ENCODE results near the gene NFATC1.
A peak's percentile ranks its signal among the peaks of the same experiment; 100 is the strongest.

Gene NFATC1

DNA sequence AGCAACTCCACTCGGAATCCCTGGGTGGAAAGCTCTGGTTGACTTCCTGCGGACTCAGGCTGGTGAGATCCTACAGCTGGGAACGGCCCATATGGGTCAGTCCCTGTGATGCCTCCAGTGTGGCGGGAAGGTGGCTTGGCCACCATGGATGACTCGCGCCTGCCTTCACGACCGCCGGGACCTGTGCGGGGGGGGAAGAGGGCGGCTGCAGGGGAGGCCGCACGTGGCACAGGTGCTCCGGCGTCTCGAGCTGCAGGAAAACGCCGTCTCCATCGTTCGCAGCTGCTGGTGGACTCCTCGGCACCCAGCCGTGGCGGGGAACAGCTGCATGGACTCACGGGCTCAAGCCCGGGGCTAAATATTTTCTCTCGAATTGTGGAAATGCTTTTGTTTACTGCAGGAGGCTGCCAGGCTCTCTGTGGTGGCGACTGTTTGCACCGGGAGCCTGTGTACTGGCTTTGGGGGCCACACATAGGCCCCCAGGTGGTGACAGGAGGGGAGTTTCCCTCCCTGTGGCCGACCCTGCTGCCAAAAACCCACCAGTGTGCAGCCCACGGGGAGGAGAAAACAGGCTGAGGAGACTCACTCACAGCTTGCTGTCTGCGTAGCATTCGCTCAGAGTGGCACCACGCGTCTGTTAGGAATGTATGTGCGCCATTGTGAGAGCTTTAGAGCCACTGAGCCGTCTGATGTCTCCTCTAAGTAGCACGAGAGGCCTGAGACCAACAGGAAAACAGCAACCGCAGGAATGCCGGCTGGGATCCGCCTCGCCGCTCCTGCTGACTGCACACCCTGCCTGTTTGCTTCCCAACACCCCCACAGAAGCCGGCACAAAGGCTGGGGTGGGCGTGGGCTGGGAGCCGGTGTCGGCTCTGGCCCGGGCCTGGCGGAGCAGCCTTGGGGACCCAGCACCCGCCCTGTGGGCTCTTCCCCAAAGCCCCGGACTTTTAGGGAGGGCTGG lies 89.2 kb downstream of the NFATC1 start:
- no CpG with 5 or more reads among the region's 50 CpGs for WGBS, 2 donors (ENCODE audit: extremely low coverage in 2 of 2, insufficient read length in 2 of 2, insufficient replicate concordance in 1 of 2)
- Histone ChIP-seq H4K91ac (ENCODE audit: low read depth, low read length, poor library complexity) (no peak overlapping the region), H2AK5ac (ENCODE audit: low read depth, low read length) (peak overlapping the region; percentile 91), H3K4me3 (ENCODE audit: low read length in 2 of 2) (no peak overlapping the region), H2BK120ac (ENCODE audit: low read depth, low read length) (peak overlapping the region; percentile 4), H3K4me1 (ENCODE audit: control insufficient read depth in 2 of 2, insufficient read depth in 1 of 2, low read depth in 1 of 2, low read length in 2 of 2) (peaks cover 0 to 8% of the 10 kb centered on the region in 2 donors), H2BK5ac (ENCODE audit: low read length) (no peak overlapping the region), H2BK15ac (ENCODE audit: low read length) (peak overlapping the region; percentile 69), H4K8ac (ENCODE audit: low read depth, low read length) (no peak overlapping the region), H3K18ac (ENCODE audit: low read length) (peak overlapping the region; percentile 82), H3K9me3 (replicated peaks in 1 of 2; ENCODE audit: control insufficient read depth in 2 of 2, insufficient read depth in 1 of 2, low read depth in 1 of 2, low read length in 2 of 2) (no peaks in the 10 kb centered on the region), H3K27me3 (ENCODE audit: control insufficient read depth in 3 of 3, insufficient read depth in 3 of 3, low read depth in 1 of 3, low read length in 3 of 3) (no peaks in the 10 kb centered on the region), H3K9ac (ENCODE audit: low read depth, low read length, poor library complexity) (peak overlapping the region; percentile 37), H3K14ac (ENCODE audit: low read length) (peak overlapping the region; percentile 83), H3K27ac (replicated peaks; ENCODE audit: low read length) (no peak overlapping the region), H3K36me3 (replicated peaks in 1 of 2; ENCODE audit: control insufficient read depth in 2 of 2, insufficient read depth in 2 of 2, low read length in 2 of 2) (no peaks in the 10 kb centered on the region), H2AFZ (ENCODE audit: low read length) (peak overlapping the region; percentile 69), H3K4me2 (ENCODE audit: insufficient read depth, low read length, poor library complexity, severe bottlenecking) (no peak overlapping the region), H3K4ac (ENCODE audit: low read length) (peak overlapping the region; percentile 87), H3K79me1 (ENCODE audit: low read depth, low read length) (peaks cover 4% of the 10 kb centered on the region), H2BK12ac (ENCODE audit: low read length) (peak overlapping the region; percentile 92), H3K23ac (ENCODE audit: low read depth, low read length, poor library complexity) (peak overlapping the region; percentile 92)
- peak; percentile 24 for DNase-seq (ENCODE audit: low spot score)

DNA sequence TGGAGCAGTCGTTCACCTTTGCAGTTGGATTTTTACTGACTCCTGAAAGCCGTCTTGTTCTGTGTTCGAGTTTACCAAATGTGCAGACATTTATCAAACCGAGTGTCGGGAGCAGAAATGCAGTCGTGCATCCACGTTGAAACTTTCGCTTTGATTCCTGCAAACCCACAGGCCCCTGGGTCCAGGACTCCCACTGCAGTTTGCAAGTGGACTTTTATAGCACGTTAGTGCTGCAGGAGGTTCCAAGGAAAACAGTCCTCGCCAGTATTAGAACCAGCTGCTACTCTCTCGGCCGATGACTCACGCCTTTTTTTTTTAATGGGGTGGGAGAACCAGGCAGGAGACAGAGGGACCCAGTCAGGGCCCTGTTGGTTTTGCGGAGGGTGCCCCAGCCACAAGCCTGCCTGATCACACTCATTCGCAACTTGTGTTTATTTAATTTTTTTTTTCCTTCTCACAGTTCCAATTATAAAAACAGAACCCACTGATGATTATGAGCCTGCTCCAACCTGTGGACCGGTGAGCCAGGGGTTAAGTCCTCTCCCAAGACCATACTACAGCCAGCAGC lies 90.1 kb downstream of the NFATC1 start:
- Histone ChIP-seq H2BK15ac (ENCODE audit: low read length) (no peak overlapping the region), H3K27me3 (ENCODE audit: control insufficient read depth in 3 of 3, insufficient read depth in 3 of 3, low read depth in 1 of 3, low read length in 3 of 3) (no peaks in the 10 kb centered on the region), H2AFZ (ENCODE audit: low read length) (no peak overlapping the region), H4K91ac (ENCODE audit: low read depth, low read length, poor library complexity) (no peak overlapping the region), H3K27ac (replicated peaks; ENCODE audit: low read length) (no peak overlapping the region), H3K79me1 (ENCODE audit: low read depth, low read length) (peaks cover 4% of the 10 kb centered on the region), H2BK120ac (ENCODE audit: low read depth, low read length) (peak overlapping the region; percentile 4), H3K9me3 (replicated peaks in 1 of 2; ENCODE audit: control insufficient read depth in 2 of 2, insufficient read depth in 1 of 2, low read depth in 1 of 2, low read length in 2 of 2) (no peaks in the 10 kb centered on the region), H2AK5ac (ENCODE audit: low read depth, low read length) (peak overlapping the region; percentile 63), H3K4me2 (ENCODE audit: insufficient read depth, low read length, poor library complexity, severe bottlenecking) (no peak overlapping the region), H3K9ac (ENCODE audit: low read depth, low read length, poor library complexity) (no peak overlapping the region), H3K4me3 (ENCODE audit: low read length in 2 of 2) (no peak overlapping the region), H3K14ac (ENCODE audit: low read length) (no peak overlapping the region), H3K4me1 (ENCODE audit: control insufficient read depth in 2 of 2, insufficient read depth in 1 of 2, low read depth in 1 of 2, low read length in 2 of 2) (peaks cover 0 to 8% of the 10 kb centered on the region in 2 donors), H3K4ac (ENCODE audit: low read length) (no peak overlapping the region), H3K18ac (ENCODE audit: low read length) (no peak overlapping the region), H3K23ac (ENCODE audit: low read depth, low read length, poor library complexity) (no peak overlapping the region), H2BK12ac (ENCODE audit: low read length) (no peak overlapping the region), H2BK5ac (ENCODE audit: low read length) (no peak overlapping the region), H4K8ac (ENCODE audit: low read depth, low read length) (peak overlapping the region; percentile 19), H3K36me3 (replicated peaks in 1 of 2; ENCODE audit: control insufficient read depth in 2 of 2, insufficient read depth in 2 of 2, low read length in 2 of 2) (no peaks in the 10 kb centered on the region)
- no CpG with 5 or more reads among the region's 16 CpGs for WGBS, 2 donors (ENCODE audit: extremely low coverage in 2 of 2, insufficient read length in 2 of 2, insufficient replicate concordance in 1 of 2)
- DNase-seq (ENCODE audit: low spot score) = no peak

DNA sequence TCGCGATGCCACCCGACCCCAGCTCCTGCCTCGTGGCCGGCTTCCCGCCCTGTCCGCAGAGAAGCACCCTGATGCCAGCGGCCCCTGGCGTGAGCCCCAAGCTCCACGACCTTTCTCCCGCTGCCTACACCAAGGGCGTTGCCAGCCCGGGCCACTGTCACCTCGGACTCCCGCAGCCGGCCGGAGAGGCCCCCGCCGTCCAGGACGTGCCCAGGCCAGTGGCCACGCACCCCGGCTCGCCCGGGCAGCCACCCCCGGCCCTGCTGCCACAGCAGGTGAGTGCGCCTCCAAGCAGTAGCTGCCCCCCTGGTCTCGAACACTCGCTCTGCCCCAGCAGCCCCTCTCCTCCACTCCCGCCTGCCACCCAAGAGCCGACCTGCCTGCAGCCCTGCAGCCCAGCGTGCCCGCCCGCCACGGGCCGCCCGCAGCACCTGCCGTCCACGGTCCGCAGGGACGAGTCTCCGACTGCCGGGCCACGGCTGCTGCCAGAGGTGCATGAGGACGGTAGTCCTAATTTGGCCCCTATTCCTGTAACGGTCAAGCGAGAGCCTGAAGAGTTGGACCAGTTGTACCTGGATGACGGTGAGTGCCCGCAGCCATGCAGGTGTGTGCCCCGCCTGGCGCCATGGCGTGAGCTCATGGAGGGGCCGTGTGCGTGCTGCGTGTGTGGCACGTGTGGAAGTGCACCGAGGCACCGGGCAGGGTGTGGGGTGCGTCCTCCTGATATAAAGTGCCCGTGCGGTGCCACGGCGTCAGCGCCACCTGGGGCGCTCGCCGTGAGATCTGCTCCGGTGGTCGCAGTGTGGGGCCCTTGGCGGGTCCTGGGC lies 90.8 kb downstream of the NFATC1 start:
- H2BK5ac ChIP-seq (ENCODE audit: low read length) = no peak overlapping the region
- H3K23ac ChIP-seq (ENCODE audit: low read depth, low read length, poor library complexity) = no peak overlapping the region
- H3K27me3 ChIP-seq (ENCODE audit: control insufficient read depth in 3 of 3, insufficient read depth in 3 of 3, low read depth in 1 of 3, low read length in 3 of 3) = no peaks in the 10 kb centered on the region
- no CpG with 5 or more reads among the region's 69 CpGs for WGBS, 2 donors (ENCODE audit: extremely low coverage in 2 of 2, insufficient read length in 2 of 2, insufficient replicate concordance in 1 of 2)
- no peak overlapping the region for H3K4me2 ChIP-seq (ENCODE audit: insufficient read depth, low read length, poor library complexity, severe bottlenecking)
- H3K9me3 ChIP-seq (replicated peaks in 1 of 2; ENCODE audit: control insufficient read depth in 2 of 2, insufficient read depth in 1 of 2, low read depth in 1 of 2, low read length in 2 of 2) = no peaks in the 10 kb centered on the region
- H4K91ac ChIP-seq (ENCODE audit: low read depth, low read length, poor library complexity) = no peak overlapping the region
- peak overlapping the region; percentile 82 for H4K8ac ChIP-seq (ENCODE audit: low read depth, low read length)
- peak overlapping the region; percentile 90 for H3K18ac ChIP-seq (ENCODE audit: low read length)
- no peak overlapping the region for H2AFZ ChIP-seq (ENCODE audit: low read length)
- peak overlapping the region; percentile 24 for H2BK15ac ChIP-seq (ENCODE audit: low read length)
- DNase-seq (ENCODE audit: low spot score) = no peak
- no peaks in the 10 kb centered on the region for H3K36me3 ChIP-seq (replicated peaks in 1 of 2; ENCODE audit: control insufficient read depth in 2 of 2, insufficient read depth in 2 of 2, low read length in 2 of 2)
- peak overlapping the region; percentile 60 for H3K9ac ChIP-seq (ENCODE audit: low read depth, low read length, poor library complexity)
- peak overlapping the region; percentile 41 for H2BK12ac ChIP-seq (ENCODE audit: low read length)
- H3K4ac ChIP-seq (ENCODE audit: low read length) = no peak overlapping the region
- peak overlapping the region; percentile 71 for H3K14ac ChIP-seq (ENCODE audit: low read length)
- H3K4me1 ChIP-seq (ENCODE audit: control insufficient read depth in 2 of 2, insufficient read depth in 1 of 2, low read depth in 1 of 2, low read length in 2 of 2) = peaks cover 0 to 8% of the 10 kb centered on the region in 2 donors
- peaks cover 4% of the 10 kb centered on the region for H3K79me1 ChIP-seq (ENCODE audit: low read depth, low read length)
- H3K27ac ChIP-seq (replicated peaks; ENCODE audit: low read length) = no peak overlapping the region
- peak overlapping the region in 1 of 2 donors; percentile 6 for H3K4me3 ChIP-seq (ENCODE audit: low read length in 2 of 2)
- no peak overlapping the region for H2BK120ac ChIP-seq (ENCODE audit: low read depth, low read length)
- H2AK5ac ChIP-seq (ENCODE audit: low read depth, low read length) = peak overlapping the region; percentile 63

Measured in neuronal stem cell (in vitro differentiated cells).